Measurements from ENCODE around the gene LRCH2.
"Not testable (repeated sequence)": the region's sequence is repeated elsewhere in the genome, so short reads cannot be mapped to it uniquely, and the experiment has no call there.

The LRCH2 gene

GRCh38 chrX:115234461-115234860 is 565 bp upstream of the LRCH2 start:
- Histone ChIP-seq H3K27ac (peak overlapping the region; percentile 36 to 74), H3K4me3 (peak overlapping the region; percentile 75)
- TF ChIP-seq CTCF (IDR thresholded peaks at IDR 0.05): no peak
- no peak for DNase-seq (ENCODE audit: low spot score)

- no peak for DNase-seq (ENCODE audit: low spot score)
- no peak for TF ChIP-seq CTCF (IDR thresholded peaks at IDR 0.05)
- H3K27ac ChIP-seq: peak overlapping the region; percentile 36 to 74
- H3K4me3 ChIP-seq: peak overlapping the region; percentile 75
These were observed 881 bp downstream of the LRCH2 start for GRCh38 chrX:115232933-115233496.

- TF ChIP-seq CTCF (IDR thresholded peaks at IDR 0.05): no peak
- Histone ChIP-seq H3K4me3 (no peak overlapping the region), H3K27ac (no peak overlapping the region)
- DNase-seq (ENCODE audit: low spot score): no peak
These were observed 4.4 kb downstream of the LRCH2 start for GRCh38 chrX:115229337-115230003.

GRCh38 chrX:115226929-115227328 is 7.0 kb downstream of the LRCH2 start:
- DNase-seq (ENCODE audit: low spot score): no peak
- no peak overlapping the region for H3K27ac ChIP-seq
- no peak overlapping the region for H3K4me3 ChIP-seq
- no peak for TF ChIP-seq CTCF (IDR thresholded peaks at IDR 0.05)

- not testable (repeated sequence) for H3K4me3 ChIP-seq; H3K27ac ChIP-seq; DNase-seq (ENCODE audit: low spot score)
These were observed 16.6 kb downstream of the LRCH2 start for GRCh38 chrX:115217346-115217745.

- Histone ChIP-seq H3K4me3 (no peak overlapping the region), H3K27ac (no peak overlapping the region)
- no peak for DNase-seq (ENCODE audit: low spot score)
- no peak for TF ChIP-seq CTCF (IDR thresholded peaks at IDR 0.05)
These were observed 19.3 kb downstream of the LRCH2 start for GRCh38 chrX:115214605-115215004.

GRCh38 chrX:115214151-115214550 is 19.7 kb downstream of the LRCH2 start:
- DNase-seq (ENCODE audit: low spot score): no peak
- Histone ChIP-seq H3K27ac (no peak overlapping the region), H3K4me3 (no peak overlapping the region)
- TF ChIP-seq CTCF (IDR thresholded peaks at IDR 0.05): no peak

- not testable (repeated sequence) for H3K4me3 ChIP-seq; H3K27ac ChIP-seq; DNase-seq (ENCODE audit: low spot score)
These were observed 24.3 kb downstream of the LRCH2 start for GRCh38 chrX:115209547-115209946.

Measured in coronary artery (tissue), 2 donors.